Stimulated activated CD8-positive, alpha-beta memory T cell treated with anti-CD3 and anti-CD28 coated beads, Interleukin-2, amount 100 ng/mL, for 48 hours (primary cell): ENCODE data around the gene NFYB.
A peak's percentile ranks its signal among the peaks of the same experiment; 100 is the strongest.
"Not testable (repeated sequence)": the region's sequence is repeated elsewhere in the genome, so short reads cannot be mapped to it uniquely, and the experiment has no call there.

Experiments
- DNase-seq, 2 donors: peaks; one replicate each; pipeline ENCODE4 v3.0.0-alpha.2; 2020; ENCODE audit warnings: low read depth in 2 of 2

The NFYB gene

GRCh38 chr12:104115587-104115975 lies 22.4 kb downstream of the NFYB start:
- no peak for DNase-seq

- not testable (repeated sequence) for DNase-seq
Observed at GRCh38 chr12:104114834-104115586, 23.0 kb downstream of the NFYB start.

GRCh38 chr12:104109446-104110271 lies 28.4 kb downstream of the NFYB start:
- DNase-seq: no peak

- peak; percentile 75 to 79 for DNase-seq
Observed at GRCh38 chr12:104108755-104109445, 29.1 kb downstream of the NFYB start.

- no peak for DNase-seq
Observed at GRCh38 chr12:104106965-104107364, 31.0 kb downstream of the NFYB start.

- DNase-seq: no peak
Observed at GRCh38 chr12:104105461-104105860, 32.5 kb downstream of the NFYB start.

- DNase-seq: no peak
Observed at GRCh38 chr12:104097954-104098353, 40.1 kb downstream of the NFYB start.

GRCh38 chr12:104095289-104095688 lies 42.7 kb downstream of the NFYB start:
- no peak for DNase-seq

GRCh38 chr12:104094284-104094683 lies 43.7 kb downstream of the NFYB start:
- no peak for DNase-seq

GRCh38 chr12:104091136-104091535 lies 46.9 kb downstream of the NFYB start:
- no peak for DNase-seq

GRCh38 chr12:104090685-104091084 lies 47.3 kb downstream of the NFYB start:
- DNase-seq: no peak

GRCh38 chr12:104083769-104084475 lies 54.1 kb downstream of the NFYB start:
- DNase-seq: peak; percentile 4 to 38

- no peak for DNase-seq
Observed at GRCh38 chr12:104080764-104081163, 57.2 kb downstream of the NFYB start.

- DNase-seq: no peak
Observed at GRCh38 chr12:104079024-104079423, 59.0 kb downstream of the NFYB start.

- no peak for DNase-seq
Observed at GRCh38 chr12:104073699-104074098, 64.3 kb downstream of the NFYB start.

GRCh38 chr12:104072099-104072498 lies 65.9 kb downstream of the NFYB start:
- no peak for DNase-seq
